Endodermal cell (in vitro differentiated cells): Measurements from ENCODE around the gene CBLIF. TPM values are rescaled to one million over a fixed set of nuclear protein-coding genes. Genes with fewer than 3 reads are reported as not detected.

ENCODE experiments used
- DNase-seq: peaks from one replicate; pipeline ENCODE4 v3.0.0-alpha.2; 2017
- H3K27ac ChIP-seq: 2 replicates; pipeline ENCODE4 v1.5.1; 2013; ENCODE audit warnings: mild to moderate bottlenecking, low read depth, low read length, moderate library complexity
- H3K27me3 ChIP-seq: 2 replicates; pipeline ENCODE4 v1.6.1; 2013; ENCODE audit warnings: mild to moderate bottlenecking, low read length, moderate library complexity; ENCODE audit not compliant: insufficient read depth, control insufficient read depth, poor library complexity, severe bottlenecking
- H3K36me3 ChIP-seq: 2 replicates; pipeline ENCODE4 v1.7.0; 2013; ENCODE audit warnings: mild to moderate bottlenecking, low read length, moderate library complexity; ENCODE audit not compliant: control insufficient read depth, insufficient read depth
- H3K4me1 ChIP-seq: one replicate; pipeline ENCODE4 v1.7.0; 2013; ENCODE audit warnings: low read length; ENCODE audit not compliant: control insufficient read depth, insufficient read depth
- H3K4me3 ChIP-seq: 2 replicates; pipeline ENCODE4 v1.5.1; 2013; ENCODE audit warnings: mild to moderate bottlenecking, low read length, moderate library complexity
- H3K9ac ChIP-seq: 2 replicates; pipeline ENCODE4 v1.6.1; 2013; ENCODE audit warnings: mild to moderate bottlenecking, low read length, moderate library complexity; ENCODE audit not compliant: poor library complexity, severe bottlenecking; ENCODE audit errors: extremely low read depth
- H3K9me3 ChIP-seq: 2 replicates; pipeline ENCODE4 v1.6.1; 2013; ENCODE audit warnings: mild to moderate bottlenecking, low read length, moderate library complexity; ENCODE audit not compliant: control insufficient read depth
- H3K27ac Mint-ChIP-seq: 2 replicates; pipeline ENCODE4 v1.8.0; 2020; ENCODE audit warnings: mixed read lengths
- H3K27me3 Mint-ChIP-seq: 2 replicates; pipeline ENCODE4 v1.8.0; 2021; ENCODE audit warnings: mild to moderate bottlenecking, mixed read lengths; ENCODE audit not compliant: insufficient read depth
- H3K36me3 Mint-ChIP-seq: 2 replicates; pipeline ENCODE4 v1.8.0; 2020; ENCODE audit warnings: low read depth, mixed read lengths
- H3K4me1 Mint-ChIP-seq: 2 replicates; pipeline ENCODE4 v1.8.0; 2020; ENCODE audit warnings: mixed read lengths
- H3K4me3 Mint-ChIP-seq: 2 replicates; pipeline ENCODE4 v1.8.0; 2020; ENCODE audit warnings: mild to moderate bottlenecking, moderate library complexity, mixed read lengths
- H3K9me3 Mint-ChIP-seq: 2 replicates; pipeline ENCODE4 v1.8.0; 2020; ENCODE audit warnings: mild to moderate bottlenecking, mixed read lengths
- WGBS, 2 experiments: methylation state at CpG; one replicate each; pipeline versions ENCODE4 v1.1.5 to v1.1.7; 2013; ENCODE audit warnings: missing lambda C conversion rate in 2 of 2, mixed read lengths in 1 of 2; ENCODE audit not compliant: insufficient coverage in 1 of 2, insufficient read length in 1 of 2; 5-methylcytosine and 5-hydroxymethylcytosine counted together
- total RNA-seq, 2 donors: library from RNA; stranded (reverse); fragmentation: NEBNext Ultra II Directional in 1 of 2; extraction: Animal tissue kit (Norgen Biotek cat#: 25700) in 1 of 2; gene quantifications; 2 replicates in 1 of 2; 3 replicates in 1 of 2; pipeline ENCODE4 v1.2.1, GENCODE V29; 2021
- TF ChIP-seq, protein P1 (sequence below): fragments of 200-600 bp; sonication (generic); conservative IDR thresholded peaks from 2 replicates; pipeline ENCODE4 v1.5.0; 2021; ENCODE audit warnings: antibody characterized with exemption, mild to moderate bottlenecking

Gene CBLIF
- total RNA-seq, 2 donors from 2014 or later, result not detected

GRCh38 chr11:59872076-59872475 is 26.8 kb upstream of the CBLIF start:
- Histone ChIP-seq H3K36me3 (no peaks in the 10 kb centered on the region), H3K4me3 (no peak overlapping the region), H3K9ac (no peak overlapping the region), H3K4me1 (no peaks in the 10 kb centered on the region), H3K9me3 (no peaks in the 10 kb centered on the region), H3K27me3 (no peaks in the 10 kb centered on the region), H3K27ac (no peak overlapping the region)
- Mint-ChIP-seq H3K4me3 (no peak overlapping the region), H3K4me1 (no peaks in the 10 kb centered on the region), H3K36me3 (no peaks in the 10 kb centered on the region), H3K27me3 (no peaks in the 10 kb centered on the region), H3K9me3 (peaks cover 3% of the 10 kb centered on the region), H3K27ac (no peak overlapping the region)
- TF ChIP-seq, protein P1, sequence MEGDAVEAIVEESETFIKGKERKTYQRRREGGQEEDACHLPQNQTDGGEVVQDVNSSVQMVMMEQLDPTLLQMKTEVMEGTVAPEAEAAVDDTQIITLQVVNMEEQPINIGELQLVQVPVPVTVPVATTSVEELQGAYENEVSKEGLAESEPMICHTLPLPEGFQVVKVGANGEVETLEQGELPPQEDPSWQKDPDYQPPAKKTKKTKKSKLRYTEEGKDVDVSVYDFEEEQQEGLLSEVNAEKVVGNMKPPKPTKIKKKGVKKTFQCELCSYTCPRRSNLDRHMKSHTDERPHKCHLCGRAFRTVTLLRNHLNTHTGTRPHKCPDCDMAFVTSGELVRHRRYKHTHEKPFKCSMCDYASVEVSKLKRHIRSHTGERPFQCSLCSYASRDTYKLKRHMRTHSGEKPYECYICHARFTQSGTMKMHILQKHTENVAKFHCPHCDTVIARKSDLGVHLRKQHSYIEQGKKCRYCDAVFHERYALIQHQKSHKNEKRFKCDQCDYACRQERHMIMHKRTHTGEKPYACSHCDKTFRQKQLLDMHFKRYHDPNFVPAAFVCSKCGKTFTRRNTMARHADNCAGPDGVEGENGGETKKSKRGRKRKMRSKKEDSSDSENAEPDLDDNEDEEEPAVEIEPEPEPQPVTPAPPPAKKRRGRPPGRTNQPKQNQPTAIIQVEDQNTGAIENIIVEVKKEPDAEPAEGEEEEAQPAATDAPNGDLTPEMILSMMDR, result no peak
- no peak for DNase-seq

- Mint-ChIP-seq H3K36me3 (no peaks in the 10 kb centered on the region), H3K9me3 (peaks cover 3% of the 10 kb centered on the region), H3K4me3 (no peak overlapping the region), H3K27ac (no peak overlapping the region), H3K4me1 (no peaks in the 10 kb centered on the region), H3K27me3 (no peaks in the 10 kb centered on the region)
- DNase-seq, result no peak
- Histone ChIP-seq H3K36me3 (no peaks in the 10 kb centered on the region), H3K27ac (no peak overlapping the region), H3K27me3 (no peaks in the 10 kb centered on the region), H3K9me3 (no peaks in the 10 kb centered on the region), H3K9ac (no peak overlapping the region), H3K4me3 (no peak overlapping the region), H3K4me1 (no peaks in the 10 kb centered on the region)
- WGBS, 2 experiments, result 90 to 91% methylated on average over 2 of the region's 2 CpGs
- TF ChIP-seq, protein P1, result no peak
These were observed 22.6 kb upstream of the CBLIF start for GRCh38 chr11:59867946-59868345.

DNA sequence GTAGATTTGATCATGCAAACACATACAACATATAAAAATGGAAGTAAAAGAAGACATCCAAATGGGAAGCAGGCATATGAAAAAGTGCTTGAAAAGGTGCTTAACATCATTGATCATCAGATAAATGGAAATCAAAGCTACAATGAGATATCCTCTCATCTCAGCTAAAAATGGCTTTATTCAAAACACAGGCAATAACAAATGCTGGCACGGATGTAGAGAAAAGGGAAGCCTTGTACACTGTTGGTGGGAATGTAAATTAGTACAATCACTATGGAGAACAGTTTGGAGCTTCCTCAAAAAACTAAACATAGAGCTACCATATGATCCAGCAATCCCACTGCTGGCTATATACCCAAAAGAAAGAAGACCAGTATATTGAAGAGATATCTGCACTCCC is 21.5 kb upstream of the CBLIF start:
- Mint-ChIP-seq H3K9me3 (peaks cover 3% of the 10 kb centered on the region), H3K36me3 (no peaks in the 10 kb centered on the region), H3K4me3 (no peak overlapping the region), H3K27ac (no peak overlapping the region), H3K4me1 (no peaks in the 10 kb centered on the region), H3K27me3 (no peaks in the 10 kb centered on the region)
- no peaks in the 10 kb centered on the region for H3K4me1 ChIP-seq
- H3K4me3 ChIP-seq, result no peak overlapping the region
- H3K27me3 ChIP-seq, result no peaks in the 10 kb centered on the region
- TF ChIP-seq, protein P1, result no peak
- H3K9ac ChIP-seq, result no peak overlapping the region
- no peak overlapping the region for H3K27ac ChIP-seq
- DNase-seq, result no peak
- H3K36me3 ChIP-seq, result no peaks in the 10 kb centered on the region
- 67% methylated on average over 1 of the region's 1 CpG; no CpG with 5 or more reads in 1 of the 2 experiments for WGBS, 2 experiments
- H3K9me3 ChIP-seq, result no peaks in the 10 kb centered on the region
